HS-27A (cell line): ENCODE results near the gene RAPH1.
"Not testable (repeated sequence)": the region's sequence is repeated elsewhere in the genome, so short reads cannot be mapped to it uniquely, and the experiment has no call there.

Experiments used
- DNase-seq: peaks from one replicate; pipeline ENCODE4 v3.0.0-alpha.2; 2012; ENCODE audit warnings: low read depth, missing footprints

The RAPH1 gene

GRCh38 chr2:203431391-203432185 lies 103.5 kb downstream of the RAPH1 start:
- no peak for DNase-seq

- DNase-seq, result not testable (repeated sequence)
Observed at GRCh38 chr2:203429643-203430042, 105.5 kb downstream of the RAPH1 start.

DNA sequence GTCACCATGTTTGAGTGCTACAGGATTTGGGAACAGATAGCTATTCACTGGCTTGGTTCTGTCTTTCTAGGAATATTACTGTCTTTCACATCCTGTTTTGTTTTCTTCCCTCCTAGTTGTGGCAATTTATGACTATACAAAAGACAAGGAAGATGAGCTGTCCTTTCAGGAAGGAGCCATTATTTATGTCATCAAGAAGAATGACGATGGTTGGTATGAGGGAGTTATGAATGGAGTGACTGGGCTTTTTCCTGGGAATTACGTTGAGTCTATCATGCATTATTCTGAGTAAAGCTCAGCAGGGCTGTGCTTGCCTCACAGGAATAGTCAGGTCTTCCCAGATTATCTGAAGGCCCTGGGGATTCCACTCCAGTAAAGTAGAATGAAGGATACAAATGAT lies 108.0 kb downstream of the RAPH1 start:
- DNase-seq, result no peak

DNA sequence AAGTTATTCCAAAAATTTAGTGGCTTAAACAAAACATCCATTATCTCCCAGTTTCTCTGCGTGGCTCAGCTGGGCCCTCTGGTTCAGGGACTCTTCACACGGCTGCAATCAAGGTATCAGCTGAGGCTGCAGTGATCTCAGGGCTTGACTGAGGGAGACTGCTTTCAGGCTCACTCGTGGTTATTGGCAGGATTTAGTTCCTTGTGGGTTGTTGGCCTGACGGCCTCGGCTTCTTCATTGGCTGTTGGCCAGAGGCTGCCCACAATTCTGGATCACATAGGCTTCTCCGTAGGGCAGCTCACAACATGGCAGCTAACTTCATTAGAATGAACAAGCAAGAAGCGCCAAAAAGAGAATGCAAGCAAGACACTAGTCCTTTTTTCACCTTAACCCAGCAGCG lies 116.8 kb downstream of the RAPH1 start:
- no peak for DNase-seq

- DNase-seq, result no peak
Observed at GRCh38 chr2:203413796-203414195, 121.3 kb downstream of the RAPH1 start.

- DNase-seq, result no peak
Observed at GRCh38 chr2:203412546-203413331, 122.4 kb downstream of the RAPH1 start.

DNA sequence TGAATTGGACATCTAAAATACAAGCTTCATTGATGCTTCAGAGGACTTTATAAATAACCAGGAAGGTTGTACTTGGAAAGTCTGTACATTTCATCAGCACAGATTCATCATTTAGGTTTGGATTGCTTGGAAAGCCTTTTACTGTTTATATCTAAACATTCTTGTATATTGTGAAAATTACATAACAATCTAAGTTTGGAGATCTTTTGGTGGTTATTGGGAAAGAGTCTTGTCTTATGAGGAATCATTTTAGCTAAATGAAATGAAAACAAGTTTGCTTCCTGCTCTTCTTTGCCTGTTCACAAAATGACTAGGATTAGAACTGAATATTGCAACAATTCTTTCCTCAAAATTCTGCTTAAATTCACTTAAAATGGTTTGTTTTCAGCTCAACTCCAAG lies 127.6 kb downstream of the RAPH1 start:
- DNase-seq, result no peak

GRCh38 chr2:203404996-203405395 lies 130.1 kb downstream of the RAPH1 start:
- no peak for DNase-seq

DNA sequence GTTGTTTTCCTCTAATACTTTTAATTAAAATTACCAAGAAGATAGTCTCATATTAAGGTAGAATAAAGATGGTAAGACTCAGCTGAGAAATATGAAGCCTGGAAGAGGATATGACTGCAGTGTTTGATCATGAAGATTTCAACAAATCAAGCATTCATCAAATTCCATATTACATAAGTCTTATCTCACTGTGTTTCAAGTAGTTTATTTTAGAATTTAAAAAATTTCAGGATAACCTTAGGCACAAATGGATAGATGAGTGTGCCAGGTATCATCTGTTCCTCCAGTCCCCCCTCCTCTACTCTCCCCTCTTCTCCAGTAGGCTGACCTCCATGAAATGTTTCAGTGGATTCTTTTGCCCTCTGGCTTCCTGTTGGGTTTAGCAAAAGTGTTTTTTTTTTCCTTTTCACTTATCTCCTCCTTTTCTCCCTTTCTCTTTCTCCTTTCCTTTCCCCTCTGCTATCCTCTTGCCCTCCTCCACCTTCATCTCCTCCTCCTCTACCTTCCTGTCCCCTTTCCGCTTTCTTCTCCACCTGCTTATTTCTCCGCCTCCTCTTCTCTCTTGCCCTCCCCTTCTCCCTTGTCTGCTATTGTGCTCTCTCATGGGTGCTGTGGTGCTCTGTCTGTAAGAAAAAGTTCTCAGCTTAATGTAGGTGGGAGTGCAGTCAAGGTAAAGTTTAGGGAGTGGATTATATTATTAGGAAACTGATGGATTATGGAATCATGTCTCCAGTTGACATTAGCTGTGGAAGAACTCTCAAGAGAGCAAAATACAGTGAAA lies 134.1 kb downstream of the RAPH1 start:
- no peak for DNase-seq

DNA sequence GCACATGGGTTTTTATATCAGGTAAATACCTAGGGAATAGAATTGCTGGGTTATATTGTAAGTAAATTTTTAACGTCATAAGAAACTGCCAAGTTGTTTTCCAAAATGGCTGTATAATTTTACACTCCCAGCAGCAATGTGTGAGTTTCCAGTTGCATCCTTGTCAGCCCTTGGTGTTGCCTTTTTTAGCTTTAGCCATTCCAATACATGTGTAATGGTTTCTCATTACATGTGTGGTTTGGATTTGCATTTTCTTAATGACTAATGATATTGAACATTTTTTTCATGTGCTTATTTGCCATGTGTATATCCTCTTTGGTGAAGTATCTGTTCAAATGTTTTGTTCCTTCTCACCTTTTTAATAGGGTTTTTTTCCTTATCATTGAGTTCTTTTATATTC lies 136.1 kb downstream of the RAPH1 start:
- no peak for DNase-seq

DNA sequence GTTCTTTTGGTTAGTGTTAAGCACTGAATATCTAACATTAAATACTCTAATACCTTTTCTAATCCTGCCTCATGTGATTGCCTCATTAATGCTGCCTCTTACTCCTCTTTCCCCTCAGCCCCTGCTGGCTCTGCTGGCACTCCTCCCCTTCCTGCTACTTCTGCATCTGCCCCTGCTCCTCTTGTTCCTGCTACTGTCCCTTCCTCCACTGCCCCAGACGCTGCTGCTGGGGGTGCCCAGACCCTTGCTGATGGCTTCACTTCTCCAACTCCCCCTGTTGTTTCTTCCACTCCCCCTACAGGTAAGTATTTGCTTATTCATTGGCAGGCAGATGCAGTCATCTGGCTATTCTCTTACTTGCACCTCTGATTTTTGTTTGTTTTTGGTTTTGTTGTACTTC lies 138.4 kb downstream of the RAPH1 start:
- DNase-seq, result no peak

GRCh38 chr2:203395858-203396257 lies 139.2 kb downstream of the RAPH1 start:
- no peak for DNase-seq

DNA sequence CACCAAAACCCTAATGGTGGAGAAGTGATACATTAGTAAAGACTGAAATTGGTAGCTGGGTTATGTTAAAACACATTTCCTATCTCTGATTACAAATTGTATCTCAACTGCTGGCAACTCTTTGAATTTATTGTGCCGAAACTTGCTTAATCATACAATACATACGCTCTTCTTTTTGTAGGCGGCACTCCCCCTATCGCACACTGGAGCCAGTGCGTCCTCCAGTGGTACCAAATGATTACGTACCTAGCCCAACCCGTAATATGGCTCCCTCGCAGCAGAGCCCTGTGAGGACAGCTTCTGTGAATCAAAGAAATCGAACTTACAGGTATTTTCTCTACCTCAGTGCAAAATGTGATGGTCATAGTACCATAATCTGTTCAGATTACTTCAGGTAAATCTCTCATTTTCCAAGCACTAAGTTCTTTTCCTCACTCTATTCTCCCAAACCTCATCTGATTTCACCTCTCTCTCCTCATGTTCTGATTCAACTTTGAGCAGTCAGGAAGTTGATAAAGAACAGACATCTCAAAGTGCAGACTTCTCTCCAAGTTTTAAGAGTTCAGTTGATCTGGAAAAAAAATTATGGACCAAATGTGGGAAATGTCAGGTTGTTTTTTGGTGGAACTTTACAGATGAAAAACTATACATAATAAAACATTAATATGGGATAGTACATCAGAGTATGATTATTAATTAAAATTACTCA lies 140.4 kb downstream of the RAPH1 start:
- DNase-seq, result no peak

GRCh38 chr2:203388153-203388552 lies 146.9 kb downstream of the RAPH1 start:
- DNase-seq, result not testable (repeated sequence)

- no peak for DNase-seq
Observed at GRCh38 chr2:203383038-203383437, 152.1 kb downstream of the RAPH1 start.

DNA sequence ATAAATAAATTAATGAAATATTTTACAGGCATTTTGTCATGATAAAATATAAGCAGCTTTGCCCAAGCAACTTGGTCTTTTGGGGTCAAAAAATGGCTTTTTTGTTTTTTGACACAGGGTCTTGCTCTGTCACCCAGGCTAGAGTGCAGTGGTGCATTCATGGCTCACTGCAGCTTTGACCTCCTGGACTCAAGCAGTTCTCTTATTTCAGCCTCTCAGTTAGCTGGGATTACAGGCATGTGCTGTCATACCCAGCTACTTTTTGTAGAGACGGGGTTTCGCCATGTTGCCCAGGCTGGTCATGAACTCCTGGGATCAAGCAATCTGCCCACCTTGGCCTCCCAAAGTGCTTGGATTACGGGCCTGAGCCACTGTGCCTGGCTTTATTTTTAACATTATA lies 155.9 kb downstream of the RAPH1 start:
- DNase-seq, result no peak

- DNase-seq, result no peak
Observed at GRCh38 chr2:203376173-203376572, 158.9 kb downstream of the RAPH1 start.

DNA sequence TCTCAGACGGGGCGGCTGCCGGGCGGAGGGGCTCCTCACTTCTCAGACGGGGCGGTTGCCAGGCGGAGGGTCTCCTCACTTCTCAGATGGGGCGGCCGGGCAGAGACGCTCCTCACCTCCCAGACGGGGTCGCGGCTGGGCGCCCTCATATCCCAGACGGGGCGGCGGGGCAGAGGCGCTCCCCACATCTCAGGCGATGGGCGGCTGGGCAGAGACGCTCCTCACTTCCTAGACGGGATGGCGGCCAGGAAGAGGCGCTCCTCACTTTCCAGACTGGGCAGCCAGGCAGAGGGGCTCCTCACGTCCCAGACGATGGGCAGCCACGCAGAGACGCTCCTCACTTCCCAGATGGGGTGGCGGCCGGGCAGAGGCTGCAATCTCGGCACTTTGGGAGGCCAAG lies 162.4 kb downstream of the RAPH1 start:
- not testable (repeated sequence) for DNase-seq

DNA sequence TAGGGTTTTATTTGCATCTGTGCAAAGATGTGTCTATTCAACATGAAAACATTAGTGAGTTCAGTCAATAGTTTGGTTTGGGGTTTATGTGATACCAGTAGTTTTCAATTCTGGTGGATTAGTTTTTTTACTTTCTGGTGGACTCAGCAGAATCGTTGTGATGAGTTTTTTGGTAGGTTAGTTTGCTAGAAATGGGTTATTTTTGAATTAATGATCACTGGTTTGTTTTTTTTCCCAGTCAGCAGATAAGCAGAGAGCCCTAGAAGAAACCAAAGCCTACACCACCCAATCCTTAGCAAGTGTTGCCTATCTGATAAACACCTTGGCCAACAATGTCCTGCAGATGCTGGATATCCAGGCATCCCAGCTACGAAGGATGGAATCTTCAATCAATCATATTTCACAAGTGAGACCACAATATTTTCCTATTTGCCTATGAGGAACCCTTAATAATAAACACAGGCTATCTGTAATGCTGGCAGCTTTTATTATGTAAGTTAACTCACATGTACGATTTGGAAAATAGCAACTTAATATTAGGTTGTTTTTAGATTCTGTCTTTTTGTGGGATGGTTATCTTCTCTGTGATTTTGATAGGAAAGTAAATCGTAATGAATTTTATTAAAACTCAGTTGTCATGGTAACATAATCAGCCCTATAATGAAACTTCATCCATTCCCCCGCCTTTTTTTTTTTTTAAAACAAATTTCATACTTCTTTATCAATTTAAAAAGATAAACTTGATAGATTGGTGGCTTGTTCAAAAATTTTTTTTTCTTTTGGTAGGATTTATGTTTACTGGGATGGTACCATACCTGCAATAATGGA lies 168.2 kb downstream of the RAPH1 start:
- no peak for DNase-seq

DNA sequence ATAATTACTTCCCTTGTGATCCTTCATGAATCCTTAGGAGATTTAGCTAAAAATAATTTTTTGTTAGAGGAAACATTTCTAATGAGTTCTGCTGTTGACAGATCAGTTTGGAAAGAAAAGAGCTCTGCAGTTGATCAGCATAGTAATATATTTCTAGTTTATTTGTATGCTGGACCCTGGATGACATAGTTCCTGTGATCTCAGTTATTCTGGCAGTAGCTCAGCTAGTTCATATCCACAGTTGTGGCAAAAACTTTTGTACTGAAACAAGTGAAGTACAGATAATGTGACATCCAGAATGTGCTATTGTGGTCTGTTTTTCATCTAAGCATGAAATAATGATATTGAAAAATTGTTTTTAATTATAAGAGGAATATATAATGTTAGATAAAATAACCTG lies 173.2 kb downstream of the RAPH1 start:
- no peak for DNase-seq

GRCh38 chr2:203361495-203361894 lies 173.6 kb downstream of the RAPH1 start:
- no peak for DNase-seq
